ENCODE data around the gene USP21.

The USP21 gene

GRCh38 chr1:161166669-161167548 is 7.6 kb downstream of the USP21 start:
- in situ Hi-C loops (cut with MboI; ENCODE audit: low sequenced_read_pairs): no loop called here

- in situ Hi-C loops (cut with MboI; ENCODE audit: low sequenced_read_pairs): no loop called here
Observed at GRCh38 chr1:161168906-161169305, 9.6 kb downstream of the USP21 start.

- in situ Hi-C loops (cut with MboI; ENCODE audit: low sequenced_read_pairs): no loop called here
Observed at GRCh38 chr1:161171191-161171590, 11.9 kb downstream of the USP21 start.

- in situ Hi-C loops (cut with MboI; ENCODE audit: low sequenced_read_pairs): no loop called here
Observed at GRCh38 chr1:161171696-161172095, 12.4 kb downstream of the USP21 start.

GRCh38 chr1:161172349-161172748 is 13.0 kb downstream of the USP21 start:
- in situ Hi-C loops (cut with MboI; ENCODE audit: low sequenced_read_pairs): no loop called here

- in situ Hi-C loops (cut with MboI; ENCODE audit: low sequenced_read_pairs): no loop called here
Observed at GRCh38 chr1:161172776-161173376, 13.6 kb downstream of the USP21 start.

GRCh38 chr1:161173711-161174110 is 14.4 kb downstream of the USP21 start:
- in situ Hi-C loops (cut with MboI; ENCODE audit: low sequenced_read_pairs): no loop called here

- in situ Hi-C loops (cut with MboI; ENCODE audit: low sequenced_read_pairs): loop anchor here (25.0 kb wide), 1 partner anchor 562 kb away; the partner anchor contains the start of gene DUSP12
Observed at GRCh38 chr1:161174911-161175310, 15.6 kb downstream of the USP21 start.

GRCh38 chr1:161175771-161176453 is 16.6 kb downstream of the USP21 start:
- in situ Hi-C loops (cut with MboI; ENCODE audit: low sequenced_read_pairs): loop anchor here (25.0 kb wide), 1 partner anchor 561 kb away; the partner anchor contains the start of gene DUSP12

GRCh38 chr1:161176468-161177111 is 17.3 kb downstream of the USP21 start:
- in situ Hi-C loops (cut with MboI; ENCODE audit: low sequenced_read_pairs): loop anchor here (25.0 kb wide), 1 partner anchor 561 kb away; the partner anchor contains the start of gene DUSP12

GRCh38 chr1:161177112-161177935 is 18.0 kb downstream of the USP21 start, which contains the start of gene B4GALT3:
TSS of gene B4GALT3 (minus strand) at chr1:161177507. CDS start at chr1:161176060, 1,447 bp downstream.
- in situ Hi-C loops (cut with MboI; ENCODE audit: low sequenced_read_pairs): loop anchor here (25.0 kb wide), 1 partner anchor 560 kb away; the partner anchor contains the start of gene DUSP12

GRCh38 chr1:161177936-161178244 is 18.6 kb downstream of the USP21 start:
- in situ Hi-C loops (cut with MboI; ENCODE audit: low sequenced_read_pairs): loop anchor here (25.0 kb wide), 1 partner anchor 559 kb away; the partner anchor contains the start of gene DUSP12

GRCh38 chr1:161179698-161180097 is 20.4 kb downstream of the USP21 start:
- in situ Hi-C loops (cut with MboI; ENCODE audit: low sequenced_read_pairs): loop anchor here (25.0 kb wide), 1 partner anchor 558 kb away; the partner anchor contains the start of gene DUSP12

GRCh38 chr1:161180639-161181038 is 21.3 kb downstream of the USP21 start:
- in situ Hi-C loops (cut with MboI; ENCODE audit: low sequenced_read_pairs): loop anchor here (25.0 kb wide), 1 partner anchor 557 kb away; the partner anchor contains the start of gene DUSP12

GRCh38 chr1:161182214-161182613 is 22.9 kb downstream of the USP21 start:
- in situ Hi-C loops (cut with MboI; ENCODE audit: low sequenced_read_pairs): loop anchor here (25.0 kb wide), 1 partner anchor 555 kb away; the partner anchor contains the start of gene DUSP12

GRCh38 chr1:161185282-161185682 is 26.0 kb downstream of the USP21 start:
- in situ Hi-C loops (cut with MboI; ENCODE audit: low sequenced_read_pairs): loop anchor here (25.0 kb wide), 1 partner anchor 552 kb away; the partner anchor contains the start of gene DUSP12

- in situ Hi-C loops (cut with MboI; ENCODE audit: low sequenced_read_pairs): loop anchor here (25.0 kb wide), 1 partner anchor 551 kb away; the partner anchor contains the start of gene DUSP12
Observed at GRCh38 chr1:161185732-161186311, 26.5 kb downstream of the USP21 start.

- in situ Hi-C loops (cut with MboI; ENCODE audit: low sequenced_read_pairs): loop anchor here (25.0 kb wide), 1 partner anchor 550 kb away; the partner anchor contains the start of gene DUSP12
Observed at GRCh38 chr1:161187311-161187710, 28.0 kb downstream of the USP21 start.

GRCh38 chr1:161188381-161188780 is 29.1 kb downstream of the USP21 start:
- in situ Hi-C loops (cut with MboI; ENCODE audit: low sequenced_read_pairs): loop anchor here (25.0 kb wide), 1 partner anchor 549 kb away; the partner anchor contains the start of gene DUSP12
